MM.1S (cell line): ENCODE data around the gene UTP14C.
"Not testable (repeated sequence)": the region's sequence is repeated elsewhere in the genome, so short reads cannot be mapped to it uniquely, and the experiment has no call there.

Source experiments
- DNase-seq: peaks from one replicate; pipeline ENCODE4 v3.0.0-alpha.2; 2015
- H2AFZ ChIP-seq: fragments of 300-600 bp; sonication (generic); 2 replicates; pipeline ENCODE4 v1.6.0; 2016; ENCODE audit warnings: antibody characterized with exemption, low read length
- H3F3A ChIP-seq: fragments of 300-600 bp; sonication (generic); 2 replicates; pipeline ENCODE4 v1.6.1; 2016; ENCODE audit warnings: mild to moderate bottlenecking, antibody characterized with exemption, low read length, moderate library complexity, mixed read lengths; ENCODE audit not compliant: insufficient read depth
- H3K27ac ChIP-seq: fragments of 300-600 bp; sonication (generic); 2 replicates; pipeline ENCODE4 v1.5.1; 2016; ENCODE audit warnings: mild to moderate bottlenecking, low read length
- H3K27me3 ChIP-seq: fragments of 300-600 bp; sonication (generic); replicated peaks from 2 replicates; pipeline ENCODE4 v1.6.0; 2016; ENCODE audit warnings: low read length; ENCODE audit not compliant: insufficient read depth
- H3K36me3 ChIP-seq: fragments of 300-600 bp; sonication (generic); replicated peaks from 2 replicates; pipeline ENCODE4 v1.6.1; 2016; ENCODE audit warnings: mild to moderate bottlenecking, low read length, mixed read lengths; ENCODE audit not compliant: insufficient read depth
- H3K4me1 ChIP-seq: fragments of 300-600 bp; sonication (generic); 2 replicates; pipeline ENCODE4 v1.6.1; 2016; ENCODE audit warnings: low read length, mixed read lengths
- H3K4me2 ChIP-seq: fragments of 300-600 bp; sonication (generic); 2 replicates; pipeline ENCODE4 v1.6.0; 2016; ENCODE audit warnings: low read depth, low read length
- H3K4me3 ChIP-seq: fragments of 300-600 bp; sonication (generic); 2 replicates; pipeline ENCODE4 v1.5.1; 2016; ENCODE audit warnings: low read length, mixed read lengths
- H3K79me2 ChIP-seq: fragments of 300-600 bp; sonication (generic); 2 replicates; pipeline ENCODE4 v1.6.1; 2016; ENCODE audit warnings: mixed run types, low read length, mixed read lengths
- H3K9ac ChIP-seq: fragments of 300-600 bp; sonication (generic); 2 replicates; pipeline ENCODE4 v1.6.1; 2016; ENCODE audit warnings: low read length, mixed read lengths
- H3K9me2 ChIP-seq: fragments of 300-600 bp; sonication (generic); replicated peaks from 2 replicates; pipeline ENCODE4 v1.6.1; 2016; ENCODE audit warnings: mild to moderate bottlenecking, low read length, mixed read lengths; ENCODE audit not compliant: insufficient read depth
- H3K9me3 ChIP-seq: fragments of 300-600 bp; sonication (generic); replicated peaks from 2 replicates; pipeline ENCODE4 v1.6.1; 2016; ENCODE audit warnings: mild to moderate bottlenecking, low read length, mixed read lengths; ENCODE audit not compliant: insufficient read depth
- H4K20me1 ChIP-seq: fragments of 300-600 bp; sonication (generic); 2 replicates; pipeline ENCODE4 v1.6.1; 2016; ENCODE audit warnings: mild to moderate bottlenecking, low read length, moderate library complexity, mixed read lengths; ENCODE audit not compliant: insufficient read depth
- CTCF ChIP-seq: fragments of 300-600 bp; sonication (generic); IDR thresholded peaks from 2 replicates; pipeline ENCODE4 v1.5.1; 2016; ENCODE audit warnings: antibody characterized with exemption, low read length, mixed read lengths
- EZH2 ChIP-seq: fragments of 300-600 bp; sonication (generic); optimal IDR thresholded peaks from 2 replicates; pipeline ENCODE3; 2017; ENCODE audit warnings: low read depth, mild to moderate bottlenecking, antibody characterized with exemption, low read length, mixed read lengths
- EZH2phosphoT487 ChIP-seq: fragments of 300-600 bp; sonication (generic); IDR thresholded peaks from 2 replicates; pipeline ENCODE4 v1.6.1; 2018; ENCODE audit warnings: antibody characterized with exemption, low read length

UTP14C gene

GRCh38 chr13:52051400-52051799 lies 26.9 kb downstream of the UTP14C start:
- Histone ChIP-seq H2AFZ (no peak overlapping the region), H3K9ac (no peak overlapping the region), H3K36me3 (no peaks in the 10 kb centered on the region), H3K4me3 (no peak overlapping the region), H3K9me3 (no peaks in the 10 kb centered on the region), H3F3A (no peaks in the 10 kb centered on the region), H3K79me2 (no peaks in the 10 kb centered on the region), H3K9me2 (no peaks in the 10 kb centered on the region), H3K4me2 (no peak overlapping the region), H3K27ac (no peak overlapping the region), H3K27me3 (no peaks in the 10 kb centered on the region), H4K20me1 (no peaks in the 10 kb centered on the region), H3K4me1 (no peaks in the 10 kb centered on the region)
- no peak for DNase-seq
- TF ChIP-seq CTCF (no peak), EZH2phosphoT487 (no peak), EZH2 (no peak)

GRCh38 chr13:52053460-52053859 lies 29.0 kb downstream of the UTP14C start:
- Histone ChIP-seq H3K79me2 (no peaks in the 10 kb centered on the region), H3K36me3 (no peaks in the 10 kb centered on the region), H3K9me2 (no peaks in the 10 kb centered on the region), H3K9me3 (no peaks in the 10 kb centered on the region), H2AFZ (no peak overlapping the region), H4K20me1 (no peaks in the 10 kb centered on the region), H3F3A (no peaks in the 10 kb centered on the region), H3K4me1 (no peaks in the 10 kb centered on the region), H3K4me2 (no peak overlapping the region), H3K27ac (no peak overlapping the region), H3K4me3 (no peak overlapping the region), H3K27me3 (no peaks in the 10 kb centered on the region), H3K9ac (no peak overlapping the region)
- TF ChIP-seq EZH2phosphoT487, result no peak
- no peak for TF ChIP-seq EZH2
- no peak for TF ChIP-seq CTCF
- DNase-seq, result no peak

GRCh38 chr13:52061064-52061463 lies 36.6 kb downstream of the UTP14C start:
- H3K79me2 ChIP-seq, H3K4me3 ChIP-seq, H2AFZ ChIP-seq, DNase-seq, H3K4me2 ChIP-seq, H3K9me3 ChIP-seq, H3K27me3 ChIP-seq, H3F3A ChIP-seq, H4K20me1 ChIP-seq, H3K9ac ChIP-seq, H3K27ac ChIP-seq, H3K4me1 ChIP-seq, H3K9me2 ChIP-seq, H3K36me3 ChIP-seq: not testable (repeated sequence)

GRCh38 chr13:52061587-52061986 lies 37.1 kb downstream of the UTP14C start:
- TF ChIP-seq CTCF, result no peak
- no peak for TF ChIP-seq EZH2phosphoT487
- TF ChIP-seq EZH2, result no peak
- no peak overlapping the region for H3K4me2 ChIP-seq
- no peak for DNase-seq
- no peaks in the 10 kb centered on the region for H3K79me2 ChIP-seq
- H3K4me3 ChIP-seq, result no peak overlapping the region
- no peak overlapping the region for H3K9ac ChIP-seq
- H3K4me1 ChIP-seq, result no peaks in the 10 kb centered on the region
- H3K9me3 ChIP-seq, result no peaks in the 10 kb centered on the region
- H3K36me3 ChIP-seq, result no peaks in the 10 kb centered on the region
- no peaks in the 10 kb centered on the region for H3F3A ChIP-seq
- no peak overlapping the region for H3K27ac ChIP-seq
- H3K27me3 ChIP-seq, result no peaks in the 10 kb centered on the region
- no peaks in the 10 kb centered on the region for H3K9me2 ChIP-seq
- H4K20me1 ChIP-seq, result no peaks in the 10 kb centered on the region
- no peak overlapping the region for H2AFZ ChIP-seq
